NCI-H2081 treated with DMSO at 0.1 percent for 48 hours (cell line): ENCODE results near the gene POLG2.
"Not testable (repeated sequence)": the region's sequence is repeated elsewhere in the genome, so short reads cannot be mapped to it uniquely, and the experiment has no call there.

ENCODE experiments used
- DNase-seq: peaks from one replicate; lab custom pipeline; 2025; lab: John Stamatoyannopoulos, UW

The POLG2 gene

GRCh38 chr17:64505340-64506200 lies 8.7 kb upstream of the POLG2 start:
- peak; percentile 75 for DNase-seq

GRCh38 chr17:64504769-64505339 lies 8.0 kb upstream of the POLG2 start:
- DNase-seq = no peak

GRCh38 chr17:64503821-64504768 lies 7.2 kb upstream of the POLG2 start:
- no peak for DNase-seq

- DNase-seq = no peak
Measured at GRCh38 chr17:64503341-64503740, 6.5 kb upstream of the POLG2 start.

- no peak for DNase-seq
Measured at GRCh38 chr17:64502809-64503208, 6.0 kb upstream of the POLG2 start.

- DNase-seq = no peak
Measured at GRCh38 chr17:64502021-64502420, 5.2 kb upstream of the POLG2 start.

GRCh38 chr17:64500862-64501765 lies 4.3 kb upstream of the POLG2 start:
- no peak for DNase-seq

GRCh38 chr17:64500487-64500859 lies 3.6 kb upstream of the POLG2 start:
- DNase-seq = no peak

- no peak for DNase-seq
Measured at GRCh38 chr17:64499805-64500486, 3.1 kb upstream of the POLG2 start.

GRCh38 chr17:64498308-64499203 lies 1.7 kb upstream of the POLG2 start:
- DNase-seq = no peak

- DNase-seq = no peak
Measured at GRCh38 chr17:64497565-64498035, 746 bp upstream of the POLG2 start.

GRCh38 chr17:64496348-64496785 lies 487 bp downstream of the POLG2 start:
- DNase-seq = no peak

- not testable (repeated sequence) for DNase-seq
Measured at GRCh38 chr17:64495300-64495699, 1.6 kb downstream of the POLG2 start.

- no peak for DNase-seq
Measured at GRCh38 chr17:64494121-64494520, 2.7 kb downstream of the POLG2 start.

GRCh38 chr17:64492481-64493109 lies 4.3 kb downstream of the POLG2 start:
- DNase-seq = no peak

- DNase-seq = no peak
Measured at GRCh38 chr17:64491994-64492393, 4.9 kb downstream of the POLG2 start.

GRCh38 chr17:64491034-64491860 lies 5.6 kb downstream of the POLG2 start:
- no peak for DNase-seq

GRCh38 chr17:64488301-64488700 lies 8.6 kb downstream of the POLG2 start:
- no peak for DNase-seq
